Endothelial cell of umbilical vein (primary cell): Measurements from ENCODE around the gene PLPP7. TPM values are rescaled to one million over a fixed set of nuclear protein-coding genes. Genes with fewer than 3 reads are reported as not detected.

Experiments
- BruUV-seq: library from RNA; stranded (reverse); fragments of 400-500 nt; replicated peaks from 2 replicates; lab custom pipeline; 2021; lab: Mats Ljungman, UMichigan
- CTCF ChIA-PET: fragments of 300-600, 350-600 bp; sonication (Branson Sonifier 250); formaldehyde crosslinking; loops from one replicate; lab custom pipeline; 2021; ENCODE audit warnings: antibody characterized with exemption, inconsistent platforms; lab: Charles Lee
- POLR2A ChIA-PET: fragments of 300-600, 350-600 bp; sonication (Branson Sonifier 250); formaldehyde crosslinking; loops from one replicate; lab custom pipeline; 2021; ENCODE audit warnings: antibody characterized with exemption, inconsistent platforms; lab: Charles Lee
- DNase-seq: peaks from one replicate; pipeline ENCODE4 v3.0.0-alpha.2; 2011; ENCODE audit warnings: low read depth, low spot score
- FAIRE-seq: peaks from 2 replicates; lab custom pipeline; 2011; peaks lifted over from hg19 to GRCh38; lab: Jason Lieb, UNC
- H2AFZ ChIP-seq: 2 replicates; pipeline ENCODE4 v1.6.0; 2012; ENCODE audit warnings: low read depth, low read length, control low read depth, inconsistent platforms
- H3K27ac ChIP-seq: 2 replicates; pipeline ENCODE4 v1.5.1; 2011; ENCODE audit warnings: low read depth, mild to moderate bottlenecking, control low read depth, low read length, moderate library complexity; ENCODE audit not compliant: insufficient read depth
- H3K27me3 ChIP-seq, 2 experiments: 2 replicates each; pipeline versions ENCODE4 v1.6.0 to v1.6.1; 2011; ENCODE audit warnings: low read length in 2 of 2, mixed read lengths in 1 of 2; ENCODE audit not compliant: control insufficient read depth in 2 of 2, insufficient read depth in 2 of 2
- H3K36me3 ChIP-seq, 2 experiments: 2 replicates in 1 of 2; 3 replicates in 1 of 2; pipeline ENCODE4 v1.5.1; 2011; ENCODE audit warnings: low read length in 2 of 2, mild to moderate bottlenecking in 1 of 2, moderate library complexity in 1 of 2; ENCODE audit not compliant: control insufficient read depth in 2 of 2, insufficient read depth in 2 of 2; ENCODE audit errors: extremely low read depth in 1 of 2
- H3K4me1 ChIP-seq: 3 replicates; pipeline ENCODE4 v1.5.1; 2011; ENCODE audit warnings: mild to moderate bottlenecking, low read length; ENCODE audit not compliant: control insufficient read depth, insufficient read depth; ENCODE audit errors: extremely low read depth
- H3K4me2 ChIP-seq: 2 replicates; pipeline ENCODE4 v1.6.1; 2011; ENCODE audit warnings: low read length, control low read depth, mixed read lengths; ENCODE audit not compliant: insufficient read depth
- H3K4me3 ChIP-seq, 3 experiments: fragments of 200-600 bp in 1 of 3; sonication (generic), shearing (Covaris generic) in 1 of 3; replicated peaks in 1 of 3; 2 replicates each; pipeline ENCODE4 v1.5.1; 2011 to 2016; ENCODE audit warnings: control low read depth in 3 of 3, low read length in 3 of 3, mild to moderate bottlenecking in 2 of 3, inconsistent platforms in 1 of 3, low read depth in 1 of 3, moderate library complexity in 1 of 3; ENCODE audit not compliant: insufficient read depth in 1 of 3
- H3K79me2 ChIP-seq: 2 replicates; pipeline ENCODE4 v1.6.0; 2012; ENCODE audit warnings: low read length, inconsistent platforms; ENCODE audit not compliant: control insufficient read depth, insufficient read depth
- H3K9ac ChIP-seq: replicated peaks from 2 replicates; pipeline ENCODE3; 2011; ENCODE audit warnings: low read length, control low read depth; ENCODE audit not compliant: insufficient read depth; ENCODE audit errors: extremely low read depth
- H3K9me1 ChIP-seq: replicated peaks from 3 replicates; pipeline ENCODE4 v1.6.0; 2011; ENCODE audit warnings: mild to moderate bottlenecking, low read length; ENCODE audit not compliant: control insufficient read depth, insufficient read depth; ENCODE audit errors: extremely low read depth
- H3K9me3 ChIP-seq: replicated peaks from 2 replicates; pipeline ENCODE4 v1.5.1; 2012; ENCODE audit warnings: low read length, inconsistent platforms; ENCODE audit not compliant: control insufficient read depth, insufficient read depth
- H4K20me1 ChIP-seq: replicated peaks from 2 replicates; pipeline ENCODE3; 2011; ENCODE audit warnings: mild to moderate bottlenecking, low read length; ENCODE audit not compliant: control insufficient read depth, insufficient read depth; ENCODE audit errors: extremely low read depth
- CTCF ChIP-seq, 2 donors: IDR thresholded peaks; 1 replicate in 1 of 2; 2 replicates in 1 of 2; pipeline ENCODE4 v1.5.1; 2011; ENCODE audit warnings: low read length in 2 of 2, mild to moderate bottlenecking in 2 of 2, moderate library complexity in 2 of 2, control low read depth in 1 of 2, inconsistent platforms in 1 of 2, low read depth in 1 of 2; ENCODE audit not compliant: insufficient read depth in 1 of 2; ENCODE audit errors: extremely low read depth in 1 of 2
- EZH2 ChIP-seq: IDR thresholded peaks from 2 replicates; pipeline ENCODE4 v1.6.1; 2012; ENCODE audit warnings: borderline replicate concordance, low read depth, mild to moderate bottlenecking, moderate library complexity, low read length, inconsistent platforms; ENCODE audit not compliant: severe bottlenecking
- FOS ChIP-seq: IDR thresholded peaks from 2 replicates; pipeline ENCODE4 v1.6.1; 2011; ENCODE audit warnings: mild to moderate bottlenecking, low read length, moderate library complexity, borderline replicate concordance; ENCODE audit not compliant: insufficient read depth
- GATA2 ChIP-seq: IDR thresholded peaks from 2 replicates; pipeline ENCODE4 v1.7.0; 2011; ENCODE audit warnings: low read depth, mild to moderate bottlenecking, moderate library complexity, mixed read lengths, low read length; ENCODE audit not compliant: insufficient read length, insufficient read depth
- JUN ChIP-seq: IDR thresholded peaks from 2 replicates; pipeline ENCODE4 v1.6.1; 2011; ENCODE audit warnings: borderline replicate concordance, low read depth; ENCODE audit not compliant: insufficient read length, insufficient read depth
- MAX ChIP-seq: IDR thresholded peaks from 2 replicates; pipeline ENCODE4 v1.6.1; 2011; ENCODE audit not compliant: insufficient read depth, insufficient read length
- MYC ChIP-seq: IDR thresholded peaks from one replicate; pipeline ENCODE4 v1.6.1; 2011; ENCODE audit warnings: mild to moderate bottlenecking, low read depth, low read length
- POLR2A ChIP-seq: IDR thresholded peaks from 2 replicates; pipeline ENCODE4 v1.6.1; 2012; ENCODE audit warnings: low read depth, mild to moderate bottlenecking, control low read depth, low read length
- POLR2AphosphoS5 ChIP-seq: IDR thresholded peaks from 2 replicates; pipeline ENCODE4 v1.6.1; 2012; ENCODE audit warnings: low read depth, mild to moderate bottlenecking, control low read depth, low read length, moderate library complexity; ENCODE audit not compliant: insufficient read depth
- dilution Hi-C: fragments of 300-500 bp; cut with MboI; formaldehyde crosslinking; loops from one replicate; pipeline ENCODE4 v1.15.0; 2019; ENCODE audit warnings: low sequenced_read_pairs; ENCODE audit not compliant: extremely low pct_ligation_motif_present
- intact Hi-C: fragments of 100-400 bp; cut with micrococcal nuclease; formaldehyde crosslinking; loops from one replicate; pipeline ENCODE4 v1.10.0; 2022
- polyA plus RNA-seq, 4 experiments: library from polyadenylated mRNA; depleted of rRNA in 3 of 4; stranded (reverse) in 3 of 4; unstranded in 1 of 4; fragments of >200 nt; gene quantifications; 2 replicates each; pipeline versions ENCODE4 v1.2.1 to v1.2.3, GENCODE V29; 2011 to 2012; ENCODE audit warnings: missing spikeins in 1 of 4
- total RNA-seq: library from RNA; stranded (reverse); gene quantifications from 2 replicates; pipeline ENCODE4 v1.2.3, GENCODE V29; 2021

Gene PLPP7
- total and polyA plus RNA-seq, 2 donors (not counting 3 experiments of a cell fraction or from before 2014, with no cell fraction given), result 2.1 to 2.7 TPM

- TF ChIP-seq EZH2, result no peak
- TF ChIP-seq CTCF (IDR thresholded peaks at IDR 0.05; ENCODE audit: extremely low read depth in 1 of 2, insufficient read depth in 1 of 2, low read depth in 1 of 2, low read length in 2 of 2), result no peak
- no peak for TF ChIP-seq MAX
- no peak for TF ChIP-seq JUN
- TF ChIP-seq POLR2AphosphoS5, result no peak
- no peak for TF ChIP-seq POLR2A
- no peak for TF ChIP-seq GATA2
- no peak for TF ChIP-seq MYC
- TF ChIP-seq FOS, result no peak
- Histone ChIP-seq H4K20me1 (no peaks in the 10 kb centered on the region), H3K27me3 (peaks cover 7 to 12% of the 10 kb centered on the region in 2 experiments), H3K36me3 (no peaks in the 10 kb centered on the region), H3K9me1 (no peaks in the 10 kb centered on the region), H3K4me2 (no peak overlapping the region), H3K27ac (no peak overlapping the region), H3K4me1 (no peaks in the 10 kb centered on the region), H3K79me2 (no peaks in the 10 kb centered on the region), H3K4me3 (no peak overlapping the region), H3K9me3 (no peaks in the 10 kb centered on the region), H3K9ac (no peak overlapping the region), H2AFZ (no peak overlapping the region)
- no TSS peak for BruUV-seq
- intact Hi-C loops, result no loop called here
- FAIRE-seq, result no peak
- DNase-seq, result no peak
- CTCF ChIA-PET, result interaction anchor here (0.9 kb wide), 1 partner anchor 16 kb away, joined by 3 read pairs; no protein-coding TSS in a partner anchor
- POLR2A ChIA-PET, result no interaction called here
- dilution Hi-C loops, result no loop called here
These were observed 2.2 kb upstream of the PLPP7 start for GRCh38 chr9:131287359-131287758.
